ENCODE data around the gene IKBKE. TPM values are rescaled to one million over a fixed set of nuclear protein-coding genes. Genes with fewer than 3 reads are reported as not detected.

IKBKE gene
- total and polyA plus RNA-seq, 2 of the 8 experiments (the other 6 are each of a cell fraction or from before 2014, with no cell fraction given) = 8.6 to 12.0 TPM

GRCh38 chr1:206484901-206485300, 14.6 kb downstream of the IKBKE start:
- no peak for TF ChIP-seq KDM1A (IDR thresholded peaks at IDR 0.05; ENCODE audit: borderline replicate concordance, low read length)
- H3K79me2 ChIP-seq (ENCODE audit: control insufficient read depth in 1 of 2, insufficient read depth in 2 of 2, low read length in 2 of 2) = no peaks in the 10 kb centered on the region
- ChIA-PET CTCF (ENCODE audit: partially characterized antibody) (interaction anchor here (0.8 to 1.7 kb wide), 9 partner anchors 13 to 104 kb away, joined by 3 to 8 read pairs (median 5); partner anchors contain the start of gene IKBKE), POLR2A (ENCODE audit: partially characterized antibody) (interaction anchor here (1.1 to 1.2 kb wide), 2 partner anchors 16 to 103 kb away, joined by 3 read pairs; no protein-coding TSS in a partner anchor)
- H2BK20ac ChIP-seq (ENCODE audit: low read length) = no peak overlapping the region
- no peaks in the 10 kb centered on the region for H3K27me3 ChIP-seq (replicated peaks in 1 of 4; ENCODE audit: control insufficient read depth in 3 of 4, extremely low read depth in 1 of 4, insufficient read depth in 3 of 4, low read length in 3 of 4)
- no peak overlapping the region for H2AFZ ChIP-seq (ENCODE audit: low read length)
- FAIRE-seq = no peak
- WGBS, 2 experiments (ENCODE audit: extremely low coverage in 1 of 2, insufficient coverage in 1 of 2, insufficient read length in 1 of 2, insufficient replicate concordance in 2 of 2, low coverage in 1 of 2, low lambda C conversion rate in 2 of 2, missing lambda C conversion rate in 1 of 2) = 94% methylated on average over 10 of the region's 10 CpGs; no CpG with 5 or more reads in 1 of the 2 experiments
- no peak overlapping the region for H2BK15ac ChIP-seq (ENCODE audit: low read length)
- no peak overlapping the region for H3K4me3 ChIP-seq (ENCODE audit: extremely low read depth in 1 of 4, insufficient read depth in 2 of 4, low read depth in 3 of 4, low read length in 4 of 4)
- H3K4ac ChIP-seq (replicated peaks; ENCODE audit: insufficient read length, low read depth, low read length) = no peak overlapping the region
- no peak overlapping the region for H3K9ac ChIP-seq (replicated peaks in 1 of 4; ENCODE audit: extremely low read depth in 1 of 4, low read depth in 3 of 4, low read length in 3 of 4)
- no peaks in the 10 kb centered on the region for H3K23me2 ChIP-seq (ENCODE audit: low read depth, low read length)
- H3K14ac ChIP-seq (ENCODE audit: insufficient read length) = no peak overlapping the region
- H3K23ac ChIP-seq (ENCODE audit: insufficient read length) = no peak overlapping the region
- no peak overlapping the region for H4K91ac ChIP-seq (replicated peaks; ENCODE audit: insufficient read length, low read length)
- H3K56ac ChIP-seq (replicated peaks; ENCODE audit: insufficient read length, low read depth, low read length) = no peak overlapping the region
- H3K79me1 ChIP-seq (ENCODE audit: low read depth, low read length) = no peaks in the 10 kb centered on the region
- no peak overlapping the region for H3K4me2 ChIP-seq (ENCODE audit: insufficient read depth in 1 of 2, low read depth in 2 of 2, low read length in 2 of 2)
- no peaks in the 10 kb centered on the region for H3K9me3 ChIP-seq (ENCODE audit: insufficient read depth in 2 of 2, low read depth in 1 of 2, low read length in 1 of 2)
- DNase-seq (ENCODE audit: low read depth in 1 of 2, low spot score in 2 of 2) = no peak
- no peak overlapping the region for H2BK5ac ChIP-seq (ENCODE audit: low read depth, low read length)
- no peaks in the 10 kb centered on the region for H3K4me1 ChIP-seq (replicated peaks in 1 of 4; ENCODE audit: control insufficient read depth in 3 of 4, insufficient read depth in 4 of 4, low read length in 3 of 4)
- H2BK120ac ChIP-seq (replicated peaks; ENCODE audit: low read depth, low read length) = no peak overlapping the region
- no peak overlapping the region for H2AK5ac ChIP-seq (ENCODE audit: low read depth, low read length)
- no peak overlapping the region for H4K8ac ChIP-seq (ENCODE audit: extremely low read depth, insufficient read depth, low read length)
- peaks cover 0 to 2% of the 10 kb centered on the region in 2 experiments for H4K20me1 ChIP-seq (replicated peaks in 1 of 2; ENCODE audit: control insufficient read depth in 1 of 2, insufficient read depth in 2 of 2, low read length in 2 of 2)
- H3K36me3 ChIP-seq (ENCODE audit: control insufficient read depth in 2 of 4, insufficient read depth in 4 of 4, low read length in 3 of 4) = no peaks in the 10 kb centered on the region; a peak in 2 of 8 replicates
- H3K18ac ChIP-seq (ENCODE audit: extremely low read depth, low read length) = no peak overlapping the region
- no peak overlapping the region for H4K5ac ChIP-seq (ENCODE audit: insufficient read length, low read depth, low read length)
- no peak overlapping the region for H3K27ac ChIP-seq (ENCODE audit: low read depth, low read length)
- no peak overlapping the region for H2BK12ac ChIP-seq (ENCODE audit: low read depth, low read length)

Data from H1 (cell line).